OCI-LY7 (cell line): ENCODE data around the gene ERCC2. TPM values are rescaled to one million over a fixed set of nuclear protein-coding genes. Genes with fewer than 3 reads are reported as not detected.
"Not testable (repeated sequence)": the region's sequence is repeated elsewhere in the genome, so short reads cannot be mapped to it uniquely, and the experiment has no call there.

Source experiments
- BruUV-seq: library from RNA; stranded (reverse); fragments of 400-500 nt; replicated peaks from 2 replicates; lab custom pipeline; 2021; lab: Mats Ljungman, UMichigan
- CTCF ChIA-PET: fragments of 300-600 bp; sonication (Branson Sonifier 250); formaldehyde crosslinking; loops from one replicate; lab custom pipeline; 2022; ENCODE audit warnings: antibody characterized with exemption; ENCODE audit not compliant: unreplicated experiment; lab: Charles Lee
- POLR2A ChIA-PET: fragments of 300-600 bp; sonication (Branson Sonifier 250); formaldehyde crosslinking; loops from one replicate; lab custom pipeline; 2022; ENCODE audit warnings: antibody characterized with exemption; lab: Charles Lee
- DNase-seq: peaks from one replicate; pipeline ENCODE4 v3.0.0-alpha.2; 2015; ENCODE audit warnings: low spot score
- H2AFZ ChIP-seq: fragments of 200-600 bp; sonication (generic), shearing (Covaris generic); 2 replicates; pipeline ENCODE4 v1.6.1; 2014; ENCODE audit warnings: mild to moderate bottlenecking, antibody characterized with exemption, low read length, moderate library complexity
- H3K27ac ChIP-seq: fragments of 200-600 bp; sonication (generic); 2 replicates; pipeline ENCODE4 v1.5.1; 2014; ENCODE audit warnings: mixed run types, low read depth, mild to moderate bottlenecking, moderate library complexity, low read length, inconsistent platforms; ENCODE audit not compliant: poor library complexity, severe bottlenecking
- H3K36me3 ChIP-seq: fragments of 200-600 bp; sonication (generic); 2 replicates; pipeline ENCODE4 v1.6.1; 2014; ENCODE audit warnings: mild to moderate bottlenecking, antibody characterized with exemption, low read length, moderate library complexity, mixed read lengths; ENCODE audit not compliant: insufficient read depth
- H3K4me1 ChIP-seq: fragments of 200-600 bp; sonication (generic); 2 replicates; pipeline ENCODE4 v1.5.1; 2014; ENCODE audit warnings: mild to moderate bottlenecking, low read length; ENCODE audit not compliant: insufficient read depth, poor library complexity, severe bottlenecking
- H3K4me2 ChIP-seq: fragments of 200-600 bp; sonication (generic); 2 replicates; pipeline ENCODE4 v1.6.1; 2014; ENCODE audit warnings: mild to moderate bottlenecking, low read length
- H3K4me3 ChIP-seq: fragments of 200-600 bp; sonication (generic); 2 replicates; pipeline ENCODE4 v1.5.1; 2014; ENCODE audit warnings: mild to moderate bottlenecking, low read depth, low read length; ENCODE audit not compliant: poor library complexity, severe bottlenecking
- H3K79me2 ChIP-seq: fragments of 200-600 bp; sonication (generic); 2 replicates; pipeline ENCODE4 v1.6.1; 2016; ENCODE audit warnings: low read depth, mild to moderate bottlenecking, low read length, moderate library complexity, mixed read lengths; ENCODE audit not compliant: insufficient read depth
- H3K9me2 ChIP-seq: fragments of 200-600 bp; sonication (generic); 2 replicates; pipeline ENCODE4 v1.6.1; 2016; ENCODE audit warnings: mild to moderate bottlenecking, low read length, mixed read lengths; ENCODE audit not compliant: insufficient read depth
- H3K9me3 ChIP-seq: fragments of 200-600 bp; sonication (generic); 2 replicates; pipeline ENCODE4 v1.6.1; 2014; ENCODE audit warnings: mild to moderate bottlenecking, mixed run types, low read length, mixed read lengths
- H4K20me1 ChIP-seq: fragments of 200-600 bp; sonication (generic); 2 replicates; pipeline ENCODE4 v1.6.1; 2014; ENCODE audit warnings: mild to moderate bottlenecking, antibody characterized with exemption, low read length, moderate library complexity, mixed read lengths; ENCODE audit not compliant: insufficient read depth
- EZH2phosphoT487 ChIP-seq: fragments of 200-600 bp; sonication (generic); IDR thresholded peaks from 2 replicates; pipeline ENCODE4 v1.6.1; 2018; ENCODE audit warnings: low read depth, borderline replicate concordance, mild to moderate bottlenecking, mixed run types, antibody characterized with exemption, low read length, moderate library complexity, mixed read lengths
- intact Hi-C: fragments of 100-400 bp; cut with micrococcal nuclease; formaldehyde crosslinking; loops from one replicate; pipeline ENCODE4 v1.10.0; 2022; ENCODE audit not compliant: unreplicated experiment
- total RNA-seq, 2 experiments: library from RNA; depleted of rRNA in 1 of 2; stranded (reverse); fragments of >200 nt in 1 of 2; shearing (Covaris generic) in 1 of 2; gene quantifications; 2 replicates each; pipeline ENCODE4 v1.2.3, GENCODE V29; 2014 to 2022
- TF ChIP-seq, protein P1 (sequence below): fragments of 200-600 bp; sonication (generic); conservative IDR thresholded peaks from 2 replicates; pipeline ENCODE4 v1.5.1; 2014; ENCODE audit warnings: mild to moderate bottlenecking, antibody characterized with exemption, low read length, moderate library complexity, mixed read lengths

Gene ERCC2
- total RNA-seq, 2 experiments from 2014 or later: 21.0 to 24.4 TPM

DNA sequence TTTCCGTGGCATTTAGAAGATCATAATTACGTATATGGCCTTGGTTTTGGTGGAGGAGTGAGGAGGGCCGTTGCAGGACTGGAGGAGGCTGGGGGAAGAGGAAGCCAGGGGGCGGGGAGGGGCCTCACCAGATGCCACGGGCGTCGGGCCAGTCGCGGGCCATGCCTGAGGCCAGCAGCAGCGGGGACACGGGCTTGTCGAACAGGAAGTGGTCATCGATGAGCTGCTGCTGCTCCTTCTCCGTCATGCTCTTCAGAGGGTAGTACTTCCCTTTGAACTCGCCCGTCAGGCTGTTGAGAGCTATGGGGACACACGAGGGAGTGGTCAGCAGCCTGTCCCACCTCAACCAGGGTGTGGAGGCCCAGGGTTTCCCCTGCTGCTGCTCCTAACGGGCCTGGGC is 58.8 kb downstream of the ERCC2 start:
- DNase-seq: no peak
- BruUV-seq: no TSS peak
- CTCF ChIA-PET: no interaction called here
- no peaks in the 10 kb centered on the region for H3K9me3 ChIP-seq
- no peaks in the 10 kb centered on the region for H3K79me2 ChIP-seq
- H3K36me3 ChIP-seq: no peaks in the 10 kb centered on the region
- no peaks in the 10 kb centered on the region for H4K20me1 ChIP-seq
- POLR2A ChIA-PET: interaction anchor here (0.5 kb wide), 1 partner anchor 13 kb away, joined by 4 read pairs; no protein-coding TSS in a partner anchor
- H3K27ac ChIP-seq: no peak overlapping the region
- no peak overlapping the region for H3K4me2 ChIP-seq
- H3K4me1 ChIP-seq: peaks cover 4% of the 10 kb centered on the region
- H3K9me2 ChIP-seq: no peaks in the 10 kb centered on the region
- no peak overlapping the region for H3K4me3 ChIP-seq
- no peak overlapping the region for H2AFZ ChIP-seq
- intact Hi-C loops: no loop called here
- TF ChIP-seq EZH2phosphoT487: no peak
- TF ChIP-seq, protein P1, sequence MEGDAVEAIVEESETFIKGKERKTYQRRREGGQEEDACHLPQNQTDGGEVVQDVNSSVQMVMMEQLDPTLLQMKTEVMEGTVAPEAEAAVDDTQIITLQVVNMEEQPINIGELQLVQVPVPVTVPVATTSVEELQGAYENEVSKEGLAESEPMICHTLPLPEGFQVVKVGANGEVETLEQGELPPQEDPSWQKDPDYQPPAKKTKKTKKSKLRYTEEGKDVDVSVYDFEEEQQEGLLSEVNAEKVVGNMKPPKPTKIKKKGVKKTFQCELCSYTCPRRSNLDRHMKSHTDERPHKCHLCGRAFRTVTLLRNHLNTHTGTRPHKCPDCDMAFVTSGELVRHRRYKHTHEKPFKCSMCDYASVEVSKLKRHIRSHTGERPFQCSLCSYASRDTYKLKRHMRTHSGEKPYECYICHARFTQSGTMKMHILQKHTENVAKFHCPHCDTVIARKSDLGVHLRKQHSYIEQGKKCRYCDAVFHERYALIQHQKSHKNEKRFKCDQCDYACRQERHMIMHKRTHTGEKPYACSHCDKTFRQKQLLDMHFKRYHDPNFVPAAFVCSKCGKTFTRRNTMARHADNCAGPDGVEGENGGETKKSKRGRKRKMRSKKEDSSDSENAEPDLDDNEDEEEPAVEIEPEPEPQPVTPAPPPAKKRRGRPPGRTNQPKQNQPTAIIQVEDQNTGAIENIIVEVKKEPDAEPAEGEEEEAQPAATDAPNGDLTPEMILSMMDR: no peak

DNA sequence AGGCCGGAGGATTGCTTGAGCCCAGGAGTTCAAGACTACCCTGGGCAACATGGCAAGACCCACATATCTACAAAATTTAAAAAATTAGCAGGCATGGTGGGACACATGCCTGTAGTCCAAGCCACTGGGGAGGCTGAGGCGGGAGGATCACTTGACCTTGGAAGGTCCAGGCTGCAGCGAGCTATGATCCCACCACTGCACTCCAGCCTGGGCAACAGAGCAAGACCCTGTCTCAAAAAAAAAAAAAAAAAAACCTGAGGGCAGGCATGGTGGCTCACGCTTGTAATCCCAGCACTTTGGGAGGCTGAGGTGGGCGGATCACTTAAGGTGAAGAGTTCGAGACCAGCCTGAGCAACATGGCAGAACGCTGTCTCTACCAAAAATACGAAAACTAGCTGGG is 61.1 kb downstream of the ERCC2 start:
- BruUV-seq, H3K36me3 ChIP-seq, CTCF ChIA-PET, H3K27ac ChIP-seq, intact Hi-C loops, H4K20me1 ChIP-seq, H3K79me2 ChIP-seq, H3K4me3 ChIP-seq, DNase-seq, H3K4me2 ChIP-seq, H3K9me2 ChIP-seq, H3K9me3 ChIP-seq, H2AFZ ChIP-seq, H3K4me1 ChIP-seq: not testable (repeated sequence)
- POLR2A ChIA-PET: interaction anchor here (0.9 kb wide), 1 partner anchor 116 kb away, joined by 3 read pairs; no protein-coding TSS in a partner anchor

DNA sequence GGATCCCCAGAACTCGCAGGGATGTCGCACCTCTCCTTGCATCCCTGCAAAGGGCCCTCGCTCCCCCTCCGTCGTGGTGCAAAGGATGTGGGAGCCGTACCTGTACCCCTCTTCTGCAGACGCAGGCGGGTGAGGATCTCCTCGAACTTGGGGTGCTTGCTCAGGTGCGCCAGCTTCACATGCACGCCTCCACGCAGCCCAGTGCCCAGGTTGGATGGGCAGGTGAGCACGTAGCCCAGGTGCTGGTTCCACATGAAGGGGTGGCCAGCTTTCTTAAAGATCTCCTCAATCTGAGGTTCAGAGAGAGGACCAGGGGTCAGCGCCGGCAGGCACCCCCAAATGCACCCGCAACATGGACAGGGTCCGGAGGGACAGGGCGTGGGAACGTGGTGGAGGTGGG is 63.0 kb downstream of the ERCC2 start:
- no peaks in the 10 kb centered on the region for H3K9me2 ChIP-seq
- TF ChIP-seq, protein P1: no peak
- TF ChIP-seq EZH2phosphoT487: no peak
- H3K27ac ChIP-seq: no peak overlapping the region
- H3K36me3 ChIP-seq: no peaks in the 10 kb centered on the region
- DNase-seq: no peak
- no peaks in the 10 kb centered on the region for H4K20me1 ChIP-seq
- POLR2A ChIA-PET: no interaction called here
- H3K79me2 ChIP-seq: no peaks in the 10 kb centered on the region
- BruUV-seq: no TSS peak
- no peak overlapping the region for H2AFZ ChIP-seq
- no peaks in the 10 kb centered on the region for H3K9me3 ChIP-seq
- H3K4me3 ChIP-seq: no peak overlapping the region
- H3K4me2 ChIP-seq: no peak overlapping the region
- CTCF ChIA-PET: interaction anchor here (0.6 kb wide), 1 partner anchor 10 kb away, joined by 11 read pairs; no protein-coding TSS in a partner anchor
- intact Hi-C loops: no loop called here
- H3K4me1 ChIP-seq: peaks cover 4% of the 10 kb centered on the region
